T-helper 1 cell (primary cell): Measurements from ENCODE around the gene RALGPS1.

Experiments
- DNase-seq, 5 donors: peaks; one replicate each; pipeline ENCODE4 v3.0.0-alpha.2; 2012 to 2020

The RALGPS1 gene

DNA sequence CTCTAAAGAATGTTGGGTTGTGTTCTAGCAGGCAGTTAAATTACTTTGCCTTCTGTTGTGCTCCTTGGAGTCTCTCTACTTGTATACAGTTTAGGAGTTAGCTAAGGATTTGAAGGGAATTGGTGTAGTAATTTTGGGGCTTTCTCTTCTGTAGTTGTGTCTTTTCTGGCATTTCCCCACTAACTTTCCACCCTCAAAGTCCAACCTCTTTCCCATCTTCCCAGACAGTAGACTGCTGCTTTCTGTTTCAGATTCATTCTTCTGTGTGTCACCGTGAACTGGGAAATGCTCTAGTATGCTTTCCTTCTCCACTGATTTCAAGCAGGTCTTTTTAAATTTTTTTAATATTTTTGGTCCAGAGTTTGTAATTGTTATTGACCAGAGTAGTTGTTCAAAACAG, 212.4 kb downstream of the RALGPS1 start:
- DNase-seq: no peak

DNA sequence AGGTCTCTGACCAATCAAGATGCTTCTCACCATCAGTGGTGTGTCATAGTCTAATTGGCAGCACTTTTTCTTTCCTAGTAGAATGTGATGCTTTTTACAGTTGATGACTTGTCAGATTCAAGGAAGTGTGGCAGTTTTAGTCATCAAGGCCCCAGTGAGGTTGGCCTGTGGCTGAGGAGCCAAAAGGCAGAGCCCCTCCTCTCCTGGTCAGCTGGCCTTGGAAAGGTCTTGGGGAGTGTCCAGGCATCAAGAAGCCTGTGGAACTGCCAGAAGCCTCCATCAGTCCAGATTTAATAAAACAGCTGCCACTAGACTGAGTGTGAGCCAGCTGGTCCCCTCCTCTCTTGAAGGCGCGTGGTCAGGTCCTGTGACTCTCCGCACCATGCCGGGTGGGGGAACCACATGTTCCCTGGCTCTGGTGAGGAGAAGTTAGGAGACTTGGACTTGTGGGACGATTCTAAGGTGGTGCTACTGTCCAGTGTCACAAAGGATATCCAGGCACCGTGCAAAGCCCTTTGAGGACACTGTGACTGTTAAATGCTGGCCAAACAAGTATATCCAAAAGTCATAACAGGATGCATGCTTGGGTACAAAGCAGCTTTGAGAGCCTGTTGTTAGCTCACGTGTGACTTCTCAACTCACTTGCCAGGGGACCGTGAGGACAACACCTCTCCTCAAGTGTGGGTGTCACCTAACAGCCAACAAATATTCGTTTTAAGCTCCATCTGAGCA, 213.9 kb downstream of the RALGPS1 start:
- DNase-seq: no peak

DNA sequence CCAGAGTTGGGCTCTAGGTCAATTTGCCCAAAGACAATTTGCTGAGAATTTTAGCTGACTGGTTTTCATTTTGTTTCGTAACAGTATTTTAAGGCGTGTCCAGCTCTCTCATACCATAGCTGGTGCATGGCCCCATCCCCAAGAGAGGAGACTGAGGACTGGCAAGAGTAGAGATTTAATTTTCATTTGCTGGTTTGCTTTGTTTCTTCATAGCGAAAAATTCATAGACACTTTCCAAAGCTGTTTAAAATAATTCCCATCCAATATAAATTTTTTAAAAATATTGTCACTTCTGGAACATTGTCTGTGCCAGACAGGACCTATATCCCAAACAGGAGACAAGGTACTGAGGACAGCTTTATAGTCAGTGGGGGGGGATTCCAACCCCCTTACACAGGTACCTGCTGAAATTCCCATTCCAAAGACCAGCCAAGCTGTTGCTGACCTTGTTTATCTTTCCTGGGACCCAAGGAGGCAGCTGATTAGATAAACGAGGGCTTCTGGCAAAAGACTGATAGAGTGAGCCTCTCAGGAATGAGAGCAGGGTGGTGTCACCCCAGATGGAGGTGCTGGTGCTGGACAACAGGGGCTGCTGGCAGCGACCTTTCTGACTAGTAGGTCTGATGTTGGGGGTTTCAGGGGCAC, 214.6 kb downstream of the RALGPS1 start:
- DNase-seq: no peak

DNA sequence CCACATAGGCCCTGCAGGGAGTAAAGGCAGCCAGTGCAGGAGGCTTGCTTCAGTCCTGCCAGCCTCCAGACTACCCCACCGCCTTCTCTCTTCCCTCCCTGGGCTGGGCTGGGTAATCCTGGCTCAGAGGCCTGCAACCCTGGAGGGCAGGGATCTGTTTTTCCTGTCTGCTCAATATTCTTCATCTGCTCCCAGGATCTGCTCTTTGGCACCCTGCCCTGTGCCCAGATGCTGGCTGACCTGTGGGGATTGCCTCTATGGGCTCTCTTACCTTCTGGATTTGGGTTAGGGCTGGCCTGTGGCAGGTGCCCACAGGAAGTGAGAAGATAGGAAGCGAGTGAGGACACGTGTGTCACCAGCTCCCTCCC, 215.1 kb downstream of the RALGPS1 start:
- no peak for DNase-seq

DNA sequence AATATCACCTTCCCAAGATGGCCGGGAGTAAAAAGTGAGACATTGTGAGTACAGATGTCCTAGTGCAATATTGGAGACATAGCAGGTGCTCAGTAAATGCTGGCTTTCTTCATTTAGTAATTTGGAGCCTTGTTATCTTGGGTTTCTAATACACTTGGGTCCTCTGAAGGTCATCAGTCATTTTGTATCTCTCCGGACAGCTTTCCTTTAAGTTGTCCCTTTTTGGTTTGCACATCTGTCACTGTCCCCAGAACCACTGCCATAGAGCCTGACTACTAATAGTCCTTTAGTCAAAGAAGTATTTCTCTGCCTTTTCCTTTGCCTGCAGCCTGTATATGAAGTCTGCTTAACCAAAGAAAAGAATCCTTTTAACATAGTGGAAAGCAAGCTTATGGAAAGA, 215.7 kb downstream of the RALGPS1 start:
- DNase-seq: no peak

DNA sequence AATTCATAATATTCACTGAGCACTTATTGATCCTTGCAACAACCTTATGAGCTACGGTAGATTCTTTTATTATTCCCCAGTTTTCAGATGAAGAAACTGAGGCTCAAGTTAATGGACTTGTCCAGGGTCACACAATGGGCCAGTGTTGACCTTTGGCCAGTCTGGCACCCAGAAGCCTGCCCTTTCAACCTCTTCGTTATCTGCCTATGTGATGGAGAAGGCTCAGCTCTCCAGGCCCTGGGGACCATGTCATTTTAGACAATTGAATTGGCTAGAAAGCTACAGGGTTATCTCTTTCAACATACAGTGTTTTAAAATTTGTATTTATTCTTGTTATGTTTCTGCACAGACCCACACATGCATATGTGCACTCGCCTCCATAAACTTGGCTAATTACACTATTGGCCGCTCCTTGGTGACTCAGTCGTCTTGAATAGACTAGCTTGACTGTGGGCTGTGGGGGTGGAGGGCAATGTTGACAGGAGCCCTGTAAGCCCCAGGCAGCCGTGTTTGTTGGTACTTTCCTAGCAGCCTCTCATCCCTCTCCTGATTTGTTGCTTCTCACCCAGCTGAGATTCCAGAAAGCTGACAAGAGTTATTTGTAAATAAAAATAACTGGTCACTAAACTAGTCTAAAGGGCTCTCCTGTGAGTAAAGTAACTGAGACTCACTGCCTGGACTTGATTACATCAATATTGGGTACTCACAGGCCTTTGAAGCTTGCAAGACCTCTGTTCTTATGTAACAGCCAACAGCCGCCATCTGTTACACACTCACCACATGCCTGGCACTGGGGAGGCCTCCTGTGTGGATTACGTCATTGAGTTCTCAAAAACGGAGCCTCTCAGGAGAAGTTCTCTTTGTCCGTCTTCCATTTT, 216.3 kb downstream of the RALGPS1 start:
- DNase-seq: no peak

DNA sequence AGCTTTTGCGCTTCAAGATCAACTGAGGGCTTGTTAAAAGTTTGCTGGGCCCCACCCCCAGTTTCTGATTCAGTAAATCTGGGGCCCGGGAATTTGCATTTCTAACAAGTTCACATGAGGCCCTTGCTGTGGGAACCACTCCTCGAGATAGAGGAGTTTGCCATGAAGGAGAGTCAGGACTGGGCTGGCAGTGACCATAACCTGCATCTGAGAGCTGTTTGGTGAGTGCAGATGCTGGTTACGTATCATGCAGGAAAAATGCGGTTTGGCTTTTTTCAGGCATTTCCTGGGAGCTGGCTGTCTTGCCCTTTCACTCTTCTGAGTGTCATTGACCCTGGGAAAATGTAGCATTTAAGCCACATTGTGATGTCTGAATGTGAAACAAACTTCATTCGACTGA, 217.3 kb downstream of the RALGPS1 start:
- no peak for DNase-seq

DNA sequence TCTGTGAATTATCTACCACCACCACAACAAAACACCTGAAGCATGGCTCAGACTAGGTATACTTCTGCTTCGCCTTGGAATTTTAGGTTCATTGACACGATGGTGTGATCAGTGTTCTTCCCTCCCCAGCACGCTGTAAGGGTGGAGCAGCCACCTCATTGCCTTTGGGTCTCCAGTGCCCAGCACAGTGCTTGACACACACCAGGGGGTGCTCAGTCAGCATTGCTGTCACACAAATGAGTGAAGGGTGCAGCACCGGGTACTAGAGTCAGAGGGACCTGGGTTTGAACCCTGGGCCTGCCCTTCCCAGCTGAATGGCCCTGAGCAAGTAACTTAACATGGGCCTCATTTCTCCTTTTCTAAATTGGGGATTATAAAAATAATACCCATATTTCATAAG, 217.8 kb downstream of the RALGPS1 start:
- DNase-seq: no peak

DNA sequence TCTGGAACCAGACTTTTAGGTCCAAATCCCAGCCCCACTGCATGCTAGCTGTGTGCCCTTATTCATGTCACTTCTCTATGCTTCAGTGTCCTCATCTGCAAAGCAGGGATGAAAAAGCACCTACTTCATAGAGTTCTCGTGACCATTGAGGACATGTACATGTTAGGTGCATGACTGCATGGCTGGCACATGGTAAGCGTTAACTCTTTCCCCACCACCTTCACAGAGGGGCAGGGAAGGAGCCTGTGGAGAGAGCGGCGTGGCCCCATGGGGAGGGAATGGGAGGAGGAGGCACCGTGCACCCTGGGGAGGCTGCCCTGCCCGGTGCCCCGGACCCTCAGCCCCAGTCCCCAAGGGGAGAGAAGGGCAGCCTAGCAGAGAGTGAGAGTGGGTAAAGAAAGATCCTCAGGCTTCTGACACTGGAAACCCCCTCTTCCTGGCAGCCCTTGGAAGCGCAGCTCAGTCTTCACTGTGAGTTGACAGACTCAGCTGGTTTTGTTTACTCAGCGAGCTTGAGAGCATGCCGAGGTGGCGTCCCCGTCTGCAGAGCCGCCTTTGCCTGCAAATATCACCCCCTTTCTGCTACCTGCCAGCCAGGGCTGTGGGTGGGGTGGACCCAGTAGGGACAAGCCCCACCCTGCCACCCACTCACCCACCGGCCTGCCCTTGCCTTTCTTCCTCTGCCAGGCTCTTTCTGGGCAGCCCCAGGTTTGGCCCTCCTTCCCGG, 218.5 kb downstream of the RALGPS1 start:
- DNase-seq: no peak

DNA sequence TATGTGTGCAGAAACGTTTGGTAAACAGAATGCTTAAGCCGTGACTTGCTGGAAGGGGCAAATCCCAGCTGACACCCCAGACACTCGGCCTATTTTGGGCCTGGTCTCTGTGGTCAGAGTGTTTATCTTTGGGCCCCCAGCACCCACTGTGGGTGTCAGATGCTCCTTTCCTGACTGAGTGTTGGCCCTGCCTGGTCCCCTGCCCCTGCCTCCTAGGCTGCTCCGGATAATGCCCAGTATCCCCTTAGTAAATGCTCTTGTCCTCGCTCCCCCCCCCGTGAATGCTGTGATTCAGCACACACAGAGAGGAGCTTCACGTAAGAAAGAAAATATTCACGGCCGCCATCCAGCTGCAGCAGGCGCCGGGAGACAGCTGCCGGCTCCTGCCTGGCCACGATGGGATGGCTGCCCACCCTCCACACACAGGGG, 219.2 kb downstream of the RALGPS1 start:
- no peak for DNase-seq

DNA sequence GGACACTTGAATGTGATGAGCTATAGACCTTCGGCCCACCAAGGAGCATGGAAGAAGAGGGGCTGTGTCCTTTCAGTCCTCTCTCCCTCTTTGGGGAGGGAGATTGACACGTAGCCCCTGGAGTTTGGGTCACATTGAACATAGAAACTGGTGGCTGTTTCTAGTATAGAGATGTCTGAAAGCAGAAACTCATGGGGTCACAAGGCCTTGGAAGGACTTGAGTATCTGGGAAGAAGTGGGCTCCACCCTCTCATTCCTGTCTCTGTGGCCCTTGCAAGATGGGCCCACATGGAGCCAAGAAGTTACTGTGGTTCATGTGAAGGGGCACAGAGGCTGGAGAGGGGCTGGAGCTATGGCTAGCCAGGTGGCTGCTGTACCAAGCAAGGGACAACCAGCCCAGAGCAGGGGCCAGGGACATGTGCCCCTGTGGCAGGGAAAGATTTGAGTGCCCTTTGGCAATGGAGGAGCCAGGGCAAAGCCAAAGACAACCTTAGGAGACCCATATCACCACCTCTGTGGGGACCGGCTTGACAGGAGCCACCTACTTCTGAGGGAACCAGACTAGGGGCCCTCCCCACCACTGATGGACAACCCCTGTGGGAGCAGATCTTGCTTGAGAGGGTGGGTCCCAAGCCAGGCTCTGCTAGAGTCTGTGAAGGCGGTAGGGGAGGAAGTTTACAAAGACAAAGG, 220.6 kb downstream of the RALGPS1 start:
- no peak for DNase-seq

DNA sequence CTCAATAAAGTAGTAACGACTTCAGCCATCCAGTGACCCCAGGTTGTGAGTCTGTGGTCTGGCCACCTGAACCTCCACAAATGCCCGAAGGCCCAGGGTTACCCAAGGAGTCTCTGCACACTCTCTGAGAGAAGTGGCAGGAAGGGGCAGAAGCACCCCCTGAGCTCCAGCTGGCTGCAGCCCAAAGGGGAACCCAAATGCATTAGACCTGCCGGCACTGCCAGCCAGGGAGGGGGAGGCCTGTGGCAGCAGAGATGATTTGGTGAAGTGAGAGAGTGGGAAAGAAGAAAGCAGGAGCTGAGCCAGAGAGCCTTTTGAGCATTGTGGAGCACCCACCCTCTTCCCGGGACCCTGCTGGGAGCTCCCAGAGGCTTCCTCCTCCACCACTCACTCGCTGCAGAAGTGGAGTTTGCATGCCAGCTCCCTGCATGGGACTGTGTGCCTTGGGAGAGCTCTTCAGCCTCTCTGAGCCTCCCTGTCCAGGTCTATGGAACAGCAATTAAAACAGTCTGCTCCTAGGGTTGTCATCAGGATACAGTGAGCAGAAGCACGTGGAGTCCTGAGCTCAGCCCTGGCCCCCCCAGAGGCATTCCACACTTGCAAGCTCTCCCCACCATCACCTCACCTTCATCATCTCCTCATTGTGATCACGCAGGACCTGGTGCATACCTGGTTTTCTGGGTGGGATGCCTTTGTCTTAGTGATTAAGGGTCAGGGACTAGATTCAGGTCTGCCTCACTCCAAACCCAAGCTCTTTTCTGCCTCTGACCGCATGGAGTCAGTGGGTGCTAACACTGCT, 221.7 kb downstream of the RALGPS1 start:
- DNase-seq: no peak

DNA sequence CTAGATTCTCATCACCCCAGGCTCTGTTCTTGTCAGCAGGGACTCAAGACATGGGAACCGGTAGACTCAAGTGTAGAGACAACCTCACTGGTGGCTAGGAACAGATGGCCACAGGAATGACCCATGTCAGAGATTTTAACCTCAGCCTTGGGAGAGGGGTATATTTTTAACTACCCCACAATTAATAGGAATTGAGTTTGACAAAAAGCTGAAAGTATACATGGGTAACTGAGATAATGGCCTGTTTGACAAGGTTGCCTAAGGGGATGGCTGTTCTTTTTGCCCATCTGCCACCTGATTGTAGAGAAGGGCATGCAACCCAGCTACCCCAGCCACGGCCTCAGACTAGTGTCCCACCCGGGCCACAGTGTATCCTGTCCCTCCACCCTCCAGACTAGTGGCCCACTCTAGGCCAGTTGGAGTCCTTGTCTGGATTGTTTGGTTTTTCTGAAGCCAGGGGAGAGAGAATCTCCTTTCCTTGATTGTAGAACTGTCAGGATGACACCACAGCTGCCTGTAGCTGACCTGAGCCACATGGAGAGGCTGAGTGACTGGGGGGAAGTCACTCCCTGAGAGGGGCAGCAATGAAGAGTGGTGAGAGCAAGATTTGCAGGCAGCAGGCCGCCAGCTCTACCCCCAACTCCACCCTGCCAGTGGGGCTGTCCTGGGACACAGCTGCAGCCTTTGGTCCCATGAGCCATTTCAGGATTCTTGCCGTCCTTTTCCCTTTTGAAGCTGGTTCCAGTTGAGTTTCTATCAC, 222.5 kb downstream of the RALGPS1 start:
- no peak for DNase-seq

DNA sequence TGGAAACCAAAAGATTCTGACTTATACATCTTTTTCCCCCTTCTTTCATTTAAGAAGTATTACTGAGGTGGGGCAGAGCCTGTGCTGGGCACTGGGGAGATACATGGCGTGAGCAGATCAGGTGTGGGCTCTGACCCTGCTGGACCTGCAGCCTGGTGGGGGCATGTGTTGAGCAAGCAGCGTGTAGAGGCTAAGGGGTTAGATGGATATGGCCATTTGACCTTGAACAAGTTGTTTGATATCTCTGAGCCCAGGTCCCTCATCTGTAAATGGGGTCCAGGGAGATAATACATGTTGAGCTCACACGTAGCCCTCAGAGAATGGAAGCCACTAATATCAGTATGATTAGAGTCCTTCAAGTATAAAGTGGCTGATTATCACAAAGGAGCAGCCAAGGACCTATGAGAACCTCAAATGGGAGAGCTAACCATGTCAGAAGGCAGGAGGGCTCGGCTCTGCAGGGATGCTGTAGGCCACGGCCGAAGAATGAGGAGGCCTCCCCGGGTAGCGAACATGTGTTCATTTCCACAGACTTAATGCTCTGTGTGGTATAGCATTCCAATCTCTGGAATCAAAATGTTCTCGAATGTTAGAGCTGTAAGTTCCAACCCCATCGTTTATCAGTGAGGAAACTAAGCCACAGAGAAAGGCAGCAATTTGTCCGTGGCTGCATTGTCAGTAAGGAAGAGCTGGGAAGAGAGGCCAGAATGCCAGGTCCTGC, 223.2 kb downstream of the RALGPS1 start:
- DNase-seq: no peak

DNA sequence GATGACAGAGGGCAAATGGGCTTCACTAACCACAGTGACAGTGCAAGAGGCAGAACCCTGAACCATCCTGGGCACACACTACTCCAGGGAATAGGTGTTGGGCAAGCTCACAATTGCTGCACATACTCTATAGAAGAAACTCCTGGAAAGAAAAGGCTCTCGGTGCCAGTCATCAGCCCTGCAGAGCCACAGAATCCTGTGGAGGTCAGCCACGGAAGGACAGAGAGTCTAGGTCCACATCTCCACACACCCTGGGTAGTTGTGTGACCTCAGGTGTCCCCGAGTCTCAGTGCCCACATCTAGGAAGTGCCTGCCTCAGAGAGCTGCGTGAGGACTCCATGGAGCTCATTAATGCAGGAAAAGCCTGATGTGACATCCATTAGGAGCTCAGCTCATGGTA, 223.9 kb downstream of the RALGPS1 start:
- DNase-seq: no peak

DNA sequence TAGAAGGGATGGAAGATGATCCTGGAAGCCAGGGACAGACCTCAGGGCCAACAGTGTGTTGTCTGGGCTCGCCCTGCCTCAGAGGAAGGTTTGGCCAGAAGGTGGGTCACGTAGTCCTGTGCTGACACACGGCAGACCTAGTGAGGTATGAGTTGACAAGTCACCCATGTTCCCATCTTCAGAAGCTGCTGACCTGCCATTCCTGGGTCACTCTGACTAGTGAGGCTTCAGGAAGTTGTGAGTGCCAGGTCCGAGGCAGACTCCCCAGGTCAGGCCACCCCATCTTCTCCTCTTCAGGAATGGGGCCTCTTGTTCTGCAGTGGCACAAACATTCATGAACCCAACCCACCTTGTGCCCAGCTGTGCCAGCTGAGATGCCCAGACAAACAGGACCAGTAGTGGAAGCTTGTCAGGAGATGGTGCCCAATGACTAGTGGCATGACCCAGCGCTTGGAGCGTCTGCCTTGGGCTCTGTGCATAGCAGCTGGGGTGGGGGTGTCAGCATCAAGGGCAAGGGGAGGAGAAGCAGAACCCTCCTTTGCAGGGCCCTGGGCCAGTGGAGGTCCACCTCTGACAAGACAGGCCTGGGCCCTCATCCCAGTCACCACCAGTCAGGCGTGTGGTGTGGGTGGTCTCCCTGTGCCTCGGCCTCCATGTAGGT, 224.6 kb downstream of the RALGPS1 start:
- DNase-seq: no peak

DNA sequence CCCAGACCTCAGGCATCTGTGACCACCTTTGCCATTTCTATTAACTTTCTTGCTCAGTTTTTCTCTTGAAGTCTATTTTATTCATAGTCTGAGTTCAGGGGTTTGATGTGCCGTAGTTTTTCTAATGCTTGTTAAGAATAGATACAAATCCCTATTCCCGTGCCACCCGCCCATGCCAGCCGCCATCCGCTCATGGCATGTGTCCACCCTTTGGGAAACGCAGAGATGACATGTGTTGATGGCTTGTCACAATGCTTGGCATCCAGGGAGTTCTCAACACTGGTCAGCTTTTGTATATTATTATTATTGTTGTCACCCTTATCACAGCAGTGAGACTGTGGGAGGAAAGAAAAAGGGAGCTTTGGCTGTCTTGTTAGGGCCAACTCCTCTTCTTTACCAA, 225.2 kb downstream of the RALGPS1 start:
- DNase-seq: no peak

DNA sequence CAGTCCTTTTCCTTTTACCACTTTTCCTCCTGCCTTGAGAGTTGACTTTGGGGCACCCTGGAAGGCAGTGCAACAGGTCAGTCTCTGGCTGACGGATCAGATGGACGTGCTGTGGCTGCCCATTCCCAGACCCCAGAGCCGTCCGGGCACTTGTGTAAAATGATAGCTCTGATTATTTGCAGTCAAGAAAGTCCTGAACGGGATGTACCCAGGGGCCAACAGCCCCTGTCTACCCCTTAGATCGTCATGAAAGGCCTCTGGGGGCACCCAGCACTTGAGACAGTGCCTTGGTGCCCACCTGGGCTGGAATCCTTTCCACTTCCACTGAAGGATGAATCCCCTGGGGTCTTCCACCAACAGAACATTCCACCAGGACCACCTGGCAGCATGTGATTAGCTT, 225.6 kb downstream of the RALGPS1 start:
- DNase-seq: no peak

DNA sequence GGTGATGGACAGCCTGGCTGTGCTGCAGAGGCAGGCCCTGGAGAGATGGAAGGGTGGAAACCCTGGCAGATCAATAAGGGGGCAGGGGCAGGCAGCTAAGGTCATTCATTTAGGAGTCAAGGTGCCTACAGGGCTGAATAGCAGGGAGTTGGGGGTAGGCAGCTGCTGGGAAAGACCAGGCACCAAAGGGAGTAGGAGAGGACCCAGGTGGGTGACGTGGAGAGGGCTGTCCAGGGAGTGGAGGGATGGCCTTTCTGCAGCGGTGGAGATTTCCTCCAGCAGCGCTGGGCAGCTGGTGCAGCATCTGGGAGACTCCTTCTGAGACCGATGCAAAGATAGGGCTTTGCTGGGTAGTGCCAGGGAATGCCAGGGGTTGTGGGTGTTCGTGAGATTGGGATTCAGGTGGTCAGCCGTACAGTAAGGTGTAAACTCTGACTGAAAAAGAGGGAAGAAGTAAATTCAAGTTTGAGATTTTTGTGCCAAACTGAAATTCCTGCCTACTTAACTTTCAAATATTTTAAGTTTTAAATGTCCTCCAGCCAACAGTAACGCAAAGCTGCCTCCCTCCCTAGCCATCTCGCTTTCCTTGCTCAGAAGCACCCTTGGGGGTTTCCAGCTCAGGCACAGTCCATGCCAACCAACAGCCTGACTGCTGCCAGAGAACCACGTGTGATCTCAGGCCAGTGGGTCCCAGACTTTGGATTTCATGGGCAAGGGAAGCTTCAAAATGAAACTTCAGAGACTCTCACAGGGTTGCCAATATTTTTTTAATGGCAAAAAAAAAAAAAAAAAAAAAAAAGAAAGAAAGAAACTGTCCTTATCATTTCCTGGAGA, 226.5 kb downstream of the RALGPS1 start:
- no peak for DNase-seq
